Activated T-helper 1 cell treated with Interleukin-2 at 50 U/mL for 16 hours (primary cell): Measurements from ENCODE around the gene MAST2.
"Not testable (repeated sequence)": the region's sequence is repeated elsewhere in the genome, so short reads cannot be mapped to it uniquely, and the experiment has no call there.

Experiments used
- DNase-seq: peaks from one replicate; pipeline ENCODE4 v3.0.0-alpha.2; 2020; ENCODE audit warnings: low read depth

MAST2 gene

GRCh38 chr1:46021046-46021996 is 217.9 kb downstream of the MAST2 start:
- DNase-seq: no peak

GRCh38 chr1:46026531-46026930 is 223.1 kb downstream of the MAST2 start:
- DNase-seq: no peak

DNA sequence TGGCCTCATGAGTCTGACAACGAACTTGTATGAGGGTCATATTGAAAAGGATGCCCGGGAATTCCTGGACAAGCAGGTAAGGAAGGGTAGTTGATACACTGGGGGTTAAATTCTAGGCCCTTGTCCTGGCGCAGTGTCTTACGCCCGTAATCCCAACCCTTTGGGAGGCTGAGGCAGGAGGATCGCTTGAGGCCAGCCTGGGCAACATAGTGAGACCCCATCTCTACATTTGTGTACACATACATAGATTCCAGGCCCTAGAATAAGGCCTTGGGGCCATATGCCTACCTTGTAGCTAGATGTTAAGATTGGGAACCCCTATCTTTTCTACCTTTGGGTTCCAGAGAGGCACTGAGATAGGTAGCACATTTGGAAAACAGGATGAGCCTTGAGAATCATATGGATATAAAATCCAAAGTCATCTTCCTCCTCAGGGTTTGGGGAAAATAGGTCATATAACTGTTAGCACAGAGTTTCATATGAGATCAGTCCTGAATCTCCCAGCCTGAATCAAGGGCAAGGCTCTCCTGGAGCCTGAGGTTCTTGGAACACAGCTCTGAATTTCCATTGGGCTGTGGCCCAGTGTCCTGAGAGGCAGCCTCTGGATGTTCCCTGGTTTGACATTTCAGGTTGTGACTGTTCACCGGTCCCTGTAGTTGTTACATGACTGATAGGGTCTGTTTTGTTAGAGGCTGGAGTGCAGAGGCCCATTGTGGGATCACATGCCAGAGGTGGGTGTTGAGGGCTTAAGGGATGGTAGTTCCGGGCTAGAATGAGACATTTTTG is 224.6 kb downstream of the MAST2 start:
- no peak for DNase-seq

GRCh38 chr1:46030074-46030870 is 226.9 kb downstream of the MAST2 start:
- no peak for DNase-seq

GRCh38 chr1:46030876-46031660 is 227.7 kb downstream of the MAST2 start:
- no peak for DNase-seq

- DNase-seq: no peak
Measured at GRCh38 chr1:46034601-46035516, 231.4 kb downstream of the MAST2 start.

DNA sequence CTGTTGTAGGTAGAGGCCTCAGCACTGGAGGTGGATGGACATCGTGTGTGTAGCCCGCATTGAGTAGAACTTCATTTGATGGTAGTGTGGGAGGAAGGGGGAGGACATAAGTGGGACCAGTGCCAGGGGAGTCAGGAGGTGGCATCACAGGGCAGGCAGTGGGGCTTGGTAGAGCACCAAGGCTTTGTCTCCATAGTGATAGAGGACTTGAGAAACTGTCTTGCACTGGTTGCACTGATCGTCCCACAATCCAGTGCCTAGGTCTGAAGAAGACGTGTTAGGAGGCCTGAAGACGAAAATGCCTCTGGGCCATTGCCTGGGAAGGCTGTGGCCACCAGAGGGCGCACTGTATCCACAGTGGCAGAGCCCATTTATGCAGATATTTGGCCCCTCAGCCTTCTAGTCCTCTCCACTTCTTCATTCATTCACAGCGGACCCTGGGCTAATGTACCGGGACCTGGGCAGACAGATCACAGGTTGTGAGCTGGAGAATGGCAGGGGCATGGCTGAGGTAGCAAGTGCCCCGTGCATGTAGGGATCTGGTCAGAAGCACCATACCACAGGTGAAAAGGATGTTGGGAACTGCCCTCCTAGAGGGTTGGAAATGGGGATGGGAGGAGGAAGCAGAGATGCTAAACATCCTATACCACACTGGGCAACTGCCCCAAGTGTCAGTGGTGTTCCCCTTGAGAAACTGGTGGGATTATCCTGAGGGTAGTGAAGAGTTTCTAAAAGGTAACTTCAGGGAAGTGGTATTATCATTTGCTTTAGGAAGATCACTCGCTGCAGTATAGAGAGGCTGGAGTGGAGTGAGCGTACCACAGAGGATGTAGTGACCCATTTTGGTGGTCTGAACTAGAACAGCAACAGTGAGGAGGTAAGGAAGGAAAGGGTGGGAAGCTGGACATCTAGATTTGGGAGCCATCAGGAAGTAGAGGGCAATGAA is 233.8 kb downstream of the MAST2 start:
- DNase-seq: peak; percentile 68

DNA sequence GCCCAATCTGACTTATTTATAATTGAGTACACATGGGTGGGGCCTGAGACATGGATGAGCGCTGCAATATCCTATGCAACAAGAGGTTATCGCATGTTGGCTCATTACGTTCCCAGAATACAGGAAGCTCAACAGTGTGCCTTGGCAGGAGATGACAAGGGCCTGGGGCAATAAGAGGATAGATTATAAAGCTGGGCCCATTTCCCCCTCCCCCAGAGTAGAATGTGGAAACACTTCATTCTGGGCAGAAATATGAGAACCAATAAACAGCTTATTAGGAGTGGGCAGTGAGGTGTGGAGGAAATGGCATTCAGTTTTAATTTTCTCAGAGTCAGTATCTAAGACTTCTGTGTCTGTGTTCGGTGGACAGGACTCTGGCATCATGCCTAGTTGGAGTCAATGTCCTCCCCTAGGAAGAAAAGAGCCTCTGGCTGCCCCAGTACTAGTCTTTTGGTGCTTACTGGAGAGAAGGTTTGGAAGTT is 236.2 kb downstream of the MAST2 start:
- DNase-seq: no peak

DNA sequence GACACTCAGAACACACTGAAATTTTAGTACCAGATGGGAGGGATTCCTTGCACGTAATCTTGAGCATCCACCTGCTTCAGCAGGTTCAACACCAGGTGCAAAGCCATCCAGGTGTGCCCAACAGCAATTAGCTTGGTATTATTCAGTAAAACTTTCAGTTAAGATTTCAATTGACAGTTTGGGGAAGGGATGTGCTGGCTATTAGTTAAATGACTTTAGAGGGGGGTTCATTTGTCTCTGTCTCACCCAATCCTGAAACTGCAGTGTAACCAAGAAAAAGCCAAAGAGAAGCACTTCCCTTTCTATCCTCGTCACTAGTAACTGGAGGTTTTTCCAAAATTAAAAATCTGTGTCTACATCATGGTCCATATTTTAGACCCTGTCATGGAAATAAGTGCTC is 238.1 kb downstream of the MAST2 start:
- no peak for DNase-seq

- no peak for DNase-seq
Measured at GRCh38 chr1:46041974-46042373, 238.6 kb downstream of the MAST2 start.

GRCh38 chr1:46043458-46044017 is 240.1 kb downstream of the MAST2 start:
- DNase-seq: no peak

DNA sequence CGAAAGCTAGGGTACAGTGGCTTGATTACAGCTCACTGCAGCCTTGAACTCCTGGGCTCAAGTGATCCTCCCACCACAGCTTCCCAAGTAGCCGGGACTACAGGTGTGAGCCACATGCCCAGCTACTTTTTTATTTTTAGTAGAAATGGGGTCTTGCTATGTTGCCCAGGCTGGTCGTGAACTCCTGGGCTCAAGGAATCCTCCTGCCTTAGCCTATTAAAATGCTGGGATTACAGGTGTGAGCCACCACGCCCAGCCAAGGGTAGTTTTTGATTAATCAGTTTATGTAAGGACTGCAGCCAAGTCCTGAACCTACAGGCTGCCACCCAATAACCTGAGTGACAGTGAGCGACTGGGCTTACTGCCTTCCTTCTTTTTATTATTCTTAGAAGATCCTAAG is 240.7 kb downstream of the MAST2 start:
- DNase-seq: no peak

DNA sequence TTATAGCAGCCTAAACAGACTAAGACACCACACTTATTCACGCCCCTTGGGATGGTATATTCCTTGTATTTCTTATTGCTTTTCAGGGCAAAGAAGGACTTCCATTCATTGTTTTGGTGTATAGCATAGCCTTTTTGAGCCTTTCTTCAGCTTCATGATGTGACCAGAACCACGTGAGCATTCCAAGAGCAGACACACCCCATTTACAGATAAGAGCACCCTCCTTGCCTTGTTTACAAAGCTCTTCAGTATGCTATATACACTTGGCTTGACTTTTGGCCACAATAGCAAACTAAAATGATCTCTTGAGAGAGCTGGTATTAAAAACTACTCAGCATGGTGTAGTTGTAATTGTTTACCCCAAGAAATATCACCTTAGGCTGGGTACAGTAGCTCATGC is 250.3 kb downstream of the MAST2 start:
- DNase-seq: no peak

DNA sequence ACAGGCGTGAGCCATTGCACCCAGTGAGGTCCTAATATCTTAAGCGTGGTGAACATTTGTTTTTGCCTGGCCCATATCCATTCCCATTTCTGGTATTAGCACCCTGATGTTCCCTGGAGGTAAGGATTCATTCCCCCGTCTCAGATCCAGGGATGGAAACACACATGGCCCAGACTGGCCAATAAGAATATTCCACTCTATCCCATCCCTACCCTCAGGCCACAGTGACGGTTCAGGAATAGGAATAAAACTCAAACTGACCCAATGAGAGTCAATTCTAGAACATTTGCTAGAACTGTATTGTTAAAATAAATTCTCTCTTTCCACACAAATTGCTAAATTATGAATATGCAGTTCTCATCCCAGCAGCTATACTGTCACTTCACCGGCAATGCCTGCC is 252.9 kb downstream of the MAST2 start:
- no peak for DNase-seq

DNA sequence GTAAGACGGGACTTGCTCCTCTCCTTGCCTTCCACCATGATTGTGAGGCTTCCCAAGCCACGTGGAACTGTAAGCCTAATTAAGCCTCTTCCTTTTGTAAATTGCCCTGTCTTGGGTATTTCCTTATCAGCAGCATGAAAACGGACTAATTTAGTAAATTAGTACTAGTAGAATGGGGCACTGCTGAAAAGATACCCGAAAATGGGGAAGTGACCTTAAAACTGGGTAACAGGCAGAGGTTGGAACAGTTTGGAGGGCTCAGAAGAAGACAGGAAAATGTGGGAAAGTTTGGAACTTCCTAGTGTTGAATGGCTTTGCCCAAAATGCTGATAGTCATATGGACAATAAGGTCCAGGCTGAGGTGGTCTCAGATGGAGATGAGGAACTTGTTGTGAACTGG is 253.8 kb downstream of the MAST2 start:
- not testable (repeated sequence) for DNase-seq

- no peak for DNase-seq
Measured at GRCh38 chr1:46057781-46058180, 254.4 kb downstream of the MAST2 start.

GRCh38 chr1:46058936-46059335 is 255.5 kb downstream of the MAST2 start:
- DNase-seq: no peak

DNA sequence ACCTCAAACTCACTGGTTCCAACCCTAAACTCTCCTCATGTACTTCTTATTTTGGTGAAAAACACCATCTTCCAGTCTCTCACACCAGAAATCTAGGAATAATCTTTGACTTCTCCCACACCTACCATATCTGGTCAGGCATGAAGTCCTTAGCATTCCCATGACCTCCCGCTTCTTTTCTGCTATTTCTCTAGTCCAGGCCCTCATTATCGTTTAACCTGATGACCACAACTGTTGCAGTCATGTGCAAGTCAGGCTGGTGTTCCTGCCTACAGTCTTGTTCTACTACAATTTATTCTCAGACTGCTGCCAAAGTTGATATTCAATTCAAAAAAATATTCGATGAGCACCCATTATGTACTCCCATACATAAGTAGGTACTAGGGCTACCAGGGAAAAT is 257.7 kb downstream of the MAST2 start:
- DNase-seq: no peak
